DND-41 (cell line): ENCODE results near the gene ELL2.

Source experiments
- ATAC-seq: fragments of 200-7000 bp; cut with Tn5 transposase; 3 replicates; pipeline ENCODE4 v1.9.1; 2021; ENCODE audit warnings: low read depth; ENCODE audit not compliant: insufficient read depth
- DNase-seq: peaks from one replicate; pipeline ENCODE4 v3.0.0-alpha.2; 2020
- H2AFZ ChIP-seq: 2 replicates; pipeline ENCODE4 v1.6.0; 2012; ENCODE audit warnings: low read depth, low read length
- H3K27ac ChIP-seq: 2 replicates; pipeline ENCODE4 v1.5.1; 2012; ENCODE audit warnings: low read length, inconsistent platforms
- H3K27me3 ChIP-seq: fragments of 200-600 bp; sonication (generic); 2 replicates; pipeline ENCODE4 v1.6.0; 2012; ENCODE audit warnings: low read length, mild to moderate bottlenecking, inconsistent platforms; ENCODE audit not compliant: insufficient read depth, poor library complexity
- H3K36me3 ChIP-seq: 2 replicates; pipeline ENCODE4 v1.5.1; 2012; ENCODE audit warnings: low read length, inconsistent platforms; ENCODE audit not compliant: insufficient read depth
- H3K4me1 ChIP-seq: 2 replicates; pipeline ENCODE4 v1.5.1; 2012; ENCODE audit warnings: mild to moderate bottlenecking, low read length; ENCODE audit not compliant: insufficient read depth
- H3K4me2 ChIP-seq: 2 replicates; pipeline ENCODE4 v1.6.0; 2012; ENCODE audit warnings: mild to moderate bottlenecking, moderate library complexity, low read length, inconsistent platforms; ENCODE audit not compliant: insufficient read depth
- H3K4me3 ChIP-seq, 2 experiments: fragments of 200-600 bp in 1 of 2; shearing (Covaris generic) in 1 of 2; 2 replicates each; pipeline ENCODE4 v1.5.1; 2012 to 2016; ENCODE audit warnings: inconsistent platforms in 2 of 2, low read length in 2 of 2, mild to moderate bottlenecking in 2 of 2, low read depth in 1 of 2, moderate library complexity in 1 of 2
- H3K79me2 ChIP-seq: 2 replicates; pipeline ENCODE4 v1.6.0; 2012; ENCODE audit warnings: low read length, inconsistent platforms; ENCODE audit not compliant: insufficient read depth
- H3K9ac ChIP-seq: 2 replicates; pipeline ENCODE4 v1.6.0; 2012; ENCODE audit warnings: low read depth, mild to moderate bottlenecking, inconsistent platforms, low read length, moderate library complexity
- H3K9me3 ChIP-seq: 2 replicates; pipeline ENCODE4 v1.5.1; 2012; ENCODE audit warnings: low read length, moderate library complexity, mild to moderate bottlenecking, inconsistent platforms; ENCODE audit not compliant: insufficient read depth, severe bottlenecking
- H4K20me1 ChIP-seq: 2 replicates; pipeline ENCODE4 v1.6.0; 2012; ENCODE audit warnings: low read length; ENCODE audit not compliant: insufficient read depth
- CTCF ChIP-seq: IDR thresholded peaks from 2 replicates; pipeline ENCODE4 v1.5.1; 2012; ENCODE audit warnings: borderline replicate concordance, low read length, moderate library complexity, mild to moderate bottlenecking; ENCODE audit not compliant: poor library complexity, severe bottlenecking; ENCODE audit errors: extremely low read depth
- EZH2 ChIP-seq: IDR thresholded peaks from 3 replicates; pipeline ENCODE4 v1.6.1; 2012; ENCODE audit warnings: borderline replicate concordance, low read depth, mild to moderate bottlenecking, moderate library complexity, low read length, inconsistent platforms; ENCODE audit not compliant: severe bottlenecking

Gene ELL2

GRCh38 chr5:95972196-95972595 lies 10.5 kb upstream of the ELL2 start:
- Histone ChIP-seq H3K4me1 (peaks cover 23% of the 10 kb centered on the region), H3K79me2 (no peaks in the 10 kb centered on the region), H3K27ac (no peak overlapping the region), H3K36me3 (no peaks in the 10 kb centered on the region), H3K4me3 (no peak overlapping the region), H3K9me3 (no peaks in the 10 kb centered on the region), H3K4me2 (no peak overlapping the region), H2AFZ (no peak overlapping the region), H4K20me1 (no peaks in the 10 kb centered on the region), H3K27me3 (no peaks in the 10 kb centered on the region), H3K9ac (no peak overlapping the region)
- DNase-seq (no peak), ATAC-seq (no peak)
- TF ChIP-seq CTCF (no peak), EZH2 (no peak)

- no peak overlapping the region for H3K4me3 ChIP-seq
- no peaks in the 10 kb centered on the region for H3K9me3 ChIP-seq
Observed at GRCh38 chr5:95970359-95970704, 8.7 kb upstream of the ELL2 start.

GRCh38 chr5:95969651-95970358 lies 8.2 kb upstream of the ELL2 start:
- H3K9ac ChIP-seq, result no peak overlapping the region
- no peaks in the 10 kb centered on the region for H3K27me3 ChIP-seq
- no peaks in the 10 kb centered on the region for H4K20me1 ChIP-seq
- TF ChIP-seq CTCF, result no peak
- TF ChIP-seq EZH2, result no peak
- H3K9me3 ChIP-seq, result no peaks in the 10 kb centered on the region
- no peak overlapping the region for H3K4me3 ChIP-seq
- no peaks in the 10 kb centered on the region for H3K79me2 ChIP-seq
- no peak overlapping the region for H3K27ac ChIP-seq
- DNase-seq (no peak), ATAC-seq (no peak)
- no peak overlapping the region; the same call in 1 of the 2 replicates for H2AFZ ChIP-seq
- H3K36me3 ChIP-seq, result no peaks in the 10 kb centered on the region
- no peak overlapping the region for H3K4me2 ChIP-seq
- H3K4me1 ChIP-seq, result peaks cover 12% of the 10 kb centered on the region

More at GRCh38 chr5:95970359-95970704, 8.7 kb upstream of the ELL2 start:
- DNase-seq (no peak), ATAC-seq (no peak)
- Histone ChIP-seq H3K79me2 (no peaks in the 10 kb centered on the region), H3K27me3 (no peaks in the 10 kb centered on the region), H3K9ac (no peak overlapping the region), H3K4me2 (no peak overlapping the region), H2AFZ (no peak overlapping the region), H3K27ac (no peak overlapping the region), H3K36me3 (no peaks in the 10 kb centered on the region), H3K4me1 (peaks cover 17% of the 10 kb centered on the region), H4K20me1 (no peaks in the 10 kb centered on the region)
- TF ChIP-seq CTCF (no peak), EZH2 (no peak)
